Measurements from ENCODE around the gene CES5A.
"Not testable (repeated sequence)": the region's sequence is repeated elsewhere in the genome, so short reads cannot be mapped to it uniquely, and the experiment has no call there.

The CES5A gene

GRCh38 chr16:55914383-55914782 lies 39.2 kb upstream of the CES5A start:
- no peak overlapping the region for H2AFZ ChIP-seq
- H3K9ac ChIP-seq: no peak overlapping the region
- H3K27me3 ChIP-seq (ENCODE audit: control insufficient read depth, insufficient read depth, low read length): no peaks in the 10 kb centered on the region
- H3K4me2 ChIP-seq (ENCODE audit: low read length): no peak overlapping the region
- no peak overlapping the region for H3K27ac ChIP-seq
- H3K36me3 ChIP-seq (ENCODE audit: control insufficient read depth, insufficient read depth, low read length): no peaks in the 10 kb centered on the region
- H3K9me3 ChIP-seq (ENCODE audit: control insufficient read depth, low read length): no peaks in the 10 kb centered on the region
- TF ChIP-seq, protein P1, sequence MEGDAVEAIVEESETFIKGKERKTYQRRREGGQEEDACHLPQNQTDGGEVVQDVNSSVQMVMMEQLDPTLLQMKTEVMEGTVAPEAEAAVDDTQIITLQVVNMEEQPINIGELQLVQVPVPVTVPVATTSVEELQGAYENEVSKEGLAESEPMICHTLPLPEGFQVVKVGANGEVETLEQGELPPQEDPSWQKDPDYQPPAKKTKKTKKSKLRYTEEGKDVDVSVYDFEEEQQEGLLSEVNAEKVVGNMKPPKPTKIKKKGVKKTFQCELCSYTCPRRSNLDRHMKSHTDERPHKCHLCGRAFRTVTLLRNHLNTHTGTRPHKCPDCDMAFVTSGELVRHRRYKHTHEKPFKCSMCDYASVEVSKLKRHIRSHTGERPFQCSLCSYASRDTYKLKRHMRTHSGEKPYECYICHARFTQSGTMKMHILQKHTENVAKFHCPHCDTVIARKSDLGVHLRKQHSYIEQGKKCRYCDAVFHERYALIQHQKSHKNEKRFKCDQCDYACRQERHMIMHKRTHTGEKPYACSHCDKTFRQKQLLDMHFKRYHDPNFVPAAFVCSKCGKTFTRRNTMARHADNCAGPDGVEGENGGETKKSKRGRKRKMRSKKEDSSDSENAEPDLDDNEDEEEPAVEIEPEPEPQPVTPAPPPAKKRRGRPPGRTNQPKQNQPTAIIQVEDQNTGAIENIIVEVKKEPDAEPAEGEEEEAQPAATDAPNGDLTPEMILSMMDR (IDR thresholded peaks at IDR 0.05): no peak
- no peak overlapping the region for H3K4me3 ChIP-seq (ENCODE audit: low read depth, low read length)
- H3K79me2 ChIP-seq: no peaks in the 10 kb centered on the region
- no peaks in the 10 kb centered on the region for H3K4me1 ChIP-seq

DNA sequence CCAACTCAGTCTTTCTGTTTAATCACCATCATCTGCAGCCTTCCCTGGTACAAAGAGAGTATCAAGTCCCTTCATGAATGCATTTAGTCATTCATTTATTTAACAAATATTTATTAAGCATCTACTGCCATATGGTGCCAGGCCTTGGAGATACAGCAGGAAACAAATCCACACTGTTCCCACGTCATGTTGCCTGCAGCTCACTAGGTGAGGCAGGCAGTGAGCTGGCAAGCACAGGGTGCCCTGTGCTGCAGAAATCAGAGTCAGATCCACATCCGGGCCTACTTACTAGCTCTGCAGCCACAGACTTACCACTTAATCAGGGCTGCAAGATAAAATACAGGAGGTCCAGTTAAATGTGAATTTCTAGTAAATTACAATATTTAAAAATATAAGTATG lies 38.5 kb upstream of the CES5A start:
- Histone ChIP-seq H3K4me2 (ENCODE audit: low read length) (no peak overlapping the region), H3K9ac (no peak overlapping the region), H3K79me2 (no peaks in the 10 kb centered on the region), H3K4me1 (no peaks in the 10 kb centered on the region), H3K9me3 (ENCODE audit: control insufficient read depth, low read length) (no peaks in the 10 kb centered on the region), H3K4me3 (ENCODE audit: low read depth, low read length) (no peak overlapping the region), H3K27ac (no peak overlapping the region), H3K36me3 (ENCODE audit: control insufficient read depth, insufficient read depth, low read length) (no peaks in the 10 kb centered on the region), H2AFZ (peak overlapping the region; percentile 2), H3K27me3 (ENCODE audit: control insufficient read depth, insufficient read depth, low read length) (no peaks in the 10 kb centered on the region)
- TF ChIP-seq, protein P1 (IDR thresholded peaks at IDR 0.05): no peak

GRCh38 chr16:55913121-55913520 lies 37.9 kb upstream of the CES5A start:
- not testable (repeated sequence) for H3K9me3 ChIP-seq (ENCODE audit: control insufficient read depth, low read length); H3K4me2 ChIP-seq (ENCODE audit: low read length); H3K4me1 ChIP-seq; H3K4me3 ChIP-seq (ENCODE audit: low read depth, low read length); H3K36me3 ChIP-seq (ENCODE audit: control insufficient read depth, insufficient read depth, low read length); H3K79me2 ChIP-seq; H3K27ac ChIP-seq; H3K27me3 ChIP-seq (ENCODE audit: control insufficient read depth, insufficient read depth, low read length); H3K9ac ChIP-seq
- H2AFZ ChIP-seq: peak overlapping the region; percentile 2

- no peaks in the 10 kb centered on the region for H3K79me2 ChIP-seq
- H3K9me3 ChIP-seq (ENCODE audit: control insufficient read depth, low read length): no peaks in the 10 kb centered on the region
- H2AFZ ChIP-seq: peak overlapping the region; percentile 26
- no peak overlapping the region for H3K4me2 ChIP-seq (ENCODE audit: low read length)
- TF ChIP-seq, protein P1 (IDR thresholded peaks at IDR 0.05): no peak
- H3K27me3 ChIP-seq (ENCODE audit: control insufficient read depth, insufficient read depth, low read length): no peaks in the 10 kb centered on the region
- no peaks in the 10 kb centered on the region for H3K4me1 ChIP-seq
- H3K27ac ChIP-seq: no peak overlapping the region
- H3K9ac ChIP-seq: no peak overlapping the region
- H3K36me3 ChIP-seq (ENCODE audit: control insufficient read depth, insufficient read depth, low read length): no peaks in the 10 kb centered on the region
- H3K4me3 ChIP-seq (ENCODE audit: low read depth, low read length): no peak overlapping the region
Measured at GRCh38 chr16:55912022-55912421, 36.8 kb upstream of the CES5A start.

GRCh38 chr16:55911616-55912015 lies 36.4 kb upstream of the CES5A start:
- H3K27ac ChIP-seq: no peak overlapping the region

More at GRCh38 chr16:55911616-55912015, 36.4 kb upstream of the CES5A start:
- TF ChIP-seq, protein P1 (IDR thresholded peaks at IDR 0.05): no peak
- H3K79me2 ChIP-seq: no peaks in the 10 kb centered on the region
- H3K36me3 ChIP-seq (ENCODE audit: control insufficient read depth, insufficient read depth, low read length): no peaks in the 10 kb centered on the region
- no peaks in the 10 kb centered on the region for H3K9me3 ChIP-seq (ENCODE audit: control insufficient read depth, low read length)
- H3K4me3 ChIP-seq (ENCODE audit: low read depth, low read length): no peak overlapping the region
- H3K9ac ChIP-seq: no peak overlapping the region
- no peaks in the 10 kb centered on the region for H3K4me1 ChIP-seq
- no peaks in the 10 kb centered on the region for H3K27me3 ChIP-seq (ENCODE audit: control insufficient read depth, insufficient read depth, low read length)
- no peak overlapping the region for H3K4me2 ChIP-seq (ENCODE audit: low read length)
- no peak overlapping the region for H2AFZ ChIP-seq
